Right lobe of liver (tissue), 6 donors: ENCODE data around the gene CAMKK1. TPM values are rescaled to one million over a fixed set of nuclear protein-coding genes. Genes with fewer than 3 reads are reported as not detected.

ENCODE experiments used
- ATAC-seq, 4 donors: fragments of 200-7000 bp; cut with Tn5 transposase; one replicate each; pipeline ENCODE4 v1.9.1; 2020; ENCODE audit warnings: mild to moderate bottlenecking in 4 of 4, moderate library complexity in 4 of 4
- DNase-seq, 3 donors: peaks; one replicate each; pipeline ENCODE4 v3.0.0-alpha.2; 2020
- H3K27ac ChIP-seq, 3 donors: fragments of 200-600 bp; one replicate each; pipeline ENCODE4 v1.8.0; 2022
- H3K27me3 ChIP-seq, 2 donors: fragments of 200-600 bp; one replicate each; pipeline ENCODE4 v1.8.0; 2022
- H3K36me3 ChIP-seq, 4 donors: fragments of 200-600 bp; sonication (generic) in 1 of 4; one replicate each; pipeline versions ENCODE4 v1.5.1 to v1.8.0; 2017 to 2022; ENCODE audit warnings: control low read depth in 1 of 4
- H3K4me1 ChIP-seq, 4 donors: fragments of 200-600 bp; sonication (generic) in 1 of 4; one replicate each; pipeline versions ENCODE4 v1.5.1 to v1.8.0; 2017 to 2022; ENCODE audit warnings: control low read depth in 1 of 4
- H3K4me3 ChIP-seq, 3 donors: fragments of 200-600 bp; one replicate each; pipeline ENCODE4 v1.8.0; 2022
- H3K9me3 ChIP-seq, 4 donors: fragments of 200-600 bp; sonication (generic) in 1 of 4; one replicate each; pipeline versions ENCODE4 v1.5.1 to v1.8.0; 2017 to 2022; ENCODE audit warnings: control low read depth in 1 of 4
- POLR2A ChIP-seq: fragments of 450-650 bp; IDR thresholded peaks from one replicate; pipeline ENCODE4 v1.6.1; 2017; ENCODE audit warnings: antibody characterized with exemption, mild to moderate bottlenecking
- WGBS: methylation state at CpG from one replicate; pipeline ENCODE4 v1.1.6; 2018; ENCODE audit warnings: low coverage, low lambda C conversion rate; ENCODE audit not compliant: insufficient coverage; ENCODE audit errors: missing lambda C conversion rate; 5-methylcytosine and 5-hydroxymethylcytosine counted together
- intact Hi-C, 2 donors: fragments of 100-400 bp; cut with DNase I; formaldehyde crosslinking; loops; one replicate each; pipeline versions ENCODE4 v1.11.2 to v1.14.1; 2022
- total RNA-seq, 6 experiments: library from RNA; depleted of rRNA in 2 of 6; stranded (reverse); fragments of >200 nt in 2 of 6; fragmentation: NEBNext Ultra II Directional in 3 of 6; extraction: Animal tissue kit (Norgen Biotek cat#: 25700) in 3 of 6; gene quantifications; one replicate each; pipeline versions ENCODE4 v1.1.0 to v1.2.4, GENCODE V29; 2016 to 2023
- TF ChIP-seq, protein P1 (sequence below), 4 donors: fragments of 200-600 bp in 3 of 4; fragments of 450-650 bp in 1 of 4; IDR thresholded peaks; one replicate each; pipeline versions ENCODE4 v1.5.1 to v1.8.0; 2016 to 2022; ENCODE audit warnings: antibody characterized with exemption in 4 of 4, mild to moderate bottlenecking in 2 of 4
- donor health status: DM: no; HTN: yes; CAD: no.
- donor health status: DM: no; HTN: no; CAD: no.
- donor health status: DM: no; HTN: no; CAD: no.
- donor health status: DM: no; HTN: yes; CAD: no.
- donor health status: DM: no; HTN: yes; CAD: no.

CAMKK1 gene
- total RNA-seq, 6 experiments from 2014 or later: 0.35 to 1.1 (median 0.47) TPM

DNA sequence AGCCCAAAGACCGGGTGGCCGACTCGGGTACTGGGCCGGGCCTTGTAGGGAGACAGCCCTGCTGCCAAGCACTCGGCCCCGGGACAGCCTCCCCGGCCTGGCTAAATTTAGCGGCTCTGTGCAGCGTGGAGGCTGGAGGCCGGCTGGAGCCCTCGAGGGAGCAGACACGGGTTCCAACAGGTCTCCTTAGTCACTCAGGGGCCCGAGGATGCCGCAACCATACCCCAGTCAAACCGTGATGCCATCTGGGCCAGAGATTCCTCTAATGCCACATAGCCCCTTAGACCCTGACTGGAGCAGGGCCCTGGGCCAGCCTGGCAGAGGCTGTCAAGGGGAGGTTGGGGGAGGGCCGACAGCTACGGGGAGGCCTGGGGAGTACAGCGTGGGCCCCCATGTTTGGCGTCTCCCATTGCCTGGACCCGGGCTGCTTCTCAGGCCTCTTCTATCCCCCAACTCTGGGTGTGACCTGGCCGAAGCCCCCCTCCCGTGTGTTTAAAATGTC is 26.3 kb upstream of the CAMKK1 start:
- no peak overlapping the region for H3K27ac ChIP-seq
- H3K27me3 ChIP-seq: no peaks in the 10 kb centered on the region
- ATAC-seq (no peak), DNase-seq (no peak)
- 75% methylated on average over 2 of the region's 22 CpGs for WGBS
- no peaks in the 10 kb centered on the region for H3K36me3 ChIP-seq
- H3K4me3 ChIP-seq: no peak overlapping the region
- intact Hi-C loops: no loop called here
- H3K9me3 ChIP-seq: no peaks in the 10 kb centered on the region
- TF ChIP-seq, protein P1, sequence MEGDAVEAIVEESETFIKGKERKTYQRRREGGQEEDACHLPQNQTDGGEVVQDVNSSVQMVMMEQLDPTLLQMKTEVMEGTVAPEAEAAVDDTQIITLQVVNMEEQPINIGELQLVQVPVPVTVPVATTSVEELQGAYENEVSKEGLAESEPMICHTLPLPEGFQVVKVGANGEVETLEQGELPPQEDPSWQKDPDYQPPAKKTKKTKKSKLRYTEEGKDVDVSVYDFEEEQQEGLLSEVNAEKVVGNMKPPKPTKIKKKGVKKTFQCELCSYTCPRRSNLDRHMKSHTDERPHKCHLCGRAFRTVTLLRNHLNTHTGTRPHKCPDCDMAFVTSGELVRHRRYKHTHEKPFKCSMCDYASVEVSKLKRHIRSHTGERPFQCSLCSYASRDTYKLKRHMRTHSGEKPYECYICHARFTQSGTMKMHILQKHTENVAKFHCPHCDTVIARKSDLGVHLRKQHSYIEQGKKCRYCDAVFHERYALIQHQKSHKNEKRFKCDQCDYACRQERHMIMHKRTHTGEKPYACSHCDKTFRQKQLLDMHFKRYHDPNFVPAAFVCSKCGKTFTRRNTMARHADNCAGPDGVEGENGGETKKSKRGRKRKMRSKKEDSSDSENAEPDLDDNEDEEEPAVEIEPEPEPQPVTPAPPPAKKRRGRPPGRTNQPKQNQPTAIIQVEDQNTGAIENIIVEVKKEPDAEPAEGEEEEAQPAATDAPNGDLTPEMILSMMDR (IDR thresholded peaks at IDR 0.05): no peak
- no peak for TF ChIP-seq POLR2A
- no peaks in the 10 kb centered on the region for H3K4me1 ChIP-seq

DNA sequence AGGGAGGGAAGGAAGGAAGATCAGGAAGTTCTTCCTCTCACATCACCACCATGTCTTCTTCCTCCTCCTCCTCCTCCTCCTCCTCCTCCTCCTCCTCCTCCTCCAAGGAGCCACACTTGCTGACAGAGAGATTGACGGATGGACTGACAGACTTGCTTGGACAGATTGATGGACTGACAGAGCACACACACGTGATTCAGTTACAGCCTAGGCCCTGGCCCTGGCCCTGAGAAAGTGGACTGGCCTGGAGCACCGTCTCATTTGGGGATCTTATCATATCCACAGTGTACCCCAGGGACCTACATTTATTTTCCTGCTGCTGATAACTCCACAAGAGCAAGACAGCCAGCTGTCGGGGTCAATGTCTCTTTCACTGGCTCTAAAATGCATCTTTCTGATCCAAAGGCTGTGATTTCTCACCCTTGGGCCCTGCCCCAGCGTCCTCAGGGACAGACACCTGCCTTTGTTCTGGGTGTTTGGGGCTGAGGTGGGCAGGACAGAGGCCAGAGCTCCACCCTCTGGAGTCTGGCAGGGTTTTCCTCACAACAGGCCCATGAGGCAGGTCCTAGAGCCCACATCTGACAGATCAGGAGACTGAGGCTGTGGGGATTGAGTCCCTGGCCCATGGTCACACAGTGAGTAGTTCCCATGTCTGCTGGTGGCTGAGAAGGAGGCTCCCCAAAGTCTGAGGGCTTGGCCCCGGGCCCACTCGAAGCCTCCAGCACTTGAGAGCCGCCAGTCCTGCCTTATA is 25.7 kb upstream of the CAMKK1 start:
- H3K36me3 ChIP-seq: no peaks in the 10 kb centered on the region
- no peaks in the 10 kb centered on the region for H3K4me1 ChIP-seq
- H3K27ac ChIP-seq: no peak overlapping the region
- ATAC-seq (no peak), DNase-seq (no peak)
- WGBS: 58% methylated on average over 5 of the region's 8 CpGs
- no peak overlapping the region for H3K4me3 ChIP-seq
- TF ChIP-seq, protein P1 (IDR thresholded peaks at IDR 0.05): no peak
- TF ChIP-seq POLR2A: no peak
- H3K9me3 ChIP-seq: no peaks in the 10 kb centered on the region
- H3K27me3 ChIP-seq: no peaks in the 10 kb centered on the region
- intact Hi-C loops: no loop called here

DNA sequence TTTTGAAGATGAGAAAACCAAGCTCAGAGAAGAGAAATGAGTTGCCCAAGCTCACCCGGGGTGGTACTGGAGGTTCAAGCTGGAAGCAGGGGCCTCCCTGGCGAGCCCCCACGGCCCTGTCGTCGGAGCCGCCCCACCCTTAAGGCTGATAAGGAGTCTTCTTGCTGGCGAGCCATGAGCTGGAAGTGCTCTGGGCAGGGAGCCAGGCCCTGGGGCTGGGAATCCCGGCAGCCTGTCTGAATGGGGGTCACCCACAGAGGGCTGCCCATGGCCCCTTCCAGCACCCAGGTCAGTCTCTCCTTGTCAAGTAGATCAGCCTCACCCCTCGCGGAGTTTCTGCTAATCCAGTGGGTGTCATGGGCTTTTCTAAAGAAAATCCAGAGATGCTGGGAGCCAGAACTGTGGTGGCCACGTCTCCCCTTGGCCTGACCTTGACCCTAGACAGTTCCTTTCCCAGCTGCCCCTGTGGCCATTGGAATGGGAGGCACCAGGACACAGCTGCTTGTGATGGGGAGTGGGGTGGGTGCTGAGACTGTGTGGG is 24.6 kb upstream of the CAMKK1 start:
- ATAC-seq: peak; percentile 4 to 37 (median 22)
- peak overlapping the region in 2 of 3 donors; percentile 43 for H3K27ac ChIP-seq
- intact Hi-C loops: no loop called here

DNA sequence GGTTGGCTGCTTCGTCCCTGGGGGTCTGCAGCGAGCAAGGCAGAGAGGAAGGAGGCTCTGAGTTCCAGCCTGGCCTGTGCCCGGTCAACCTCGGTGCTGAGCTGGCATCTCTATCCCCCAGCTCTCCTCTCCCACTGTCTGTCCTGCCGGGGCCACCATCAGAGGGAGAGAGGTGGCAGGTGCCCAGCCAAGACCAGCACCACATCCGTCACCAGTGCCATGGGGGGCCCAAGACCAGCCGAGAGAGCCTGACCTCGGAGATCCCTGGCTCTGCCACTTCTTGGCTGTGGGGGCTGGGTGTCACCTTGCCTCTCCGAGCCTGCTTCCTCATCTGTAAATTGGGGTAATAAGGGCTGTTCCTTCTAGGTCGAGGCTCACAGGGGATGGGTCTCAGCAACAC is 24.0 kb upstream of the CAMKK1 start:
- H3K4me1 ChIP-seq: no peaks in the 10 kb centered on the region
- peak in 1 of 4 donors; percentile 13 for ATAC-seq
- no peaks in the 10 kb centered on the region for H3K9me3 ChIP-seq
- TF ChIP-seq, protein P1 (IDR thresholded peaks at IDR 0.05): no peak
- TF ChIP-seq POLR2A: no peak
- H3K4me3 ChIP-seq: no peak overlapping the region
- no peaks in the 10 kb centered on the region for H3K36me3 ChIP-seq
- peak overlapping the region in 2 of 3 donors; percentile 43 for H3K27ac ChIP-seq
- WGBS: 60% methylated on average over 3 of the region's 10 CpGs
- intact Hi-C loops: no loop called here
- DNase-seq: no peak
- H3K27me3 ChIP-seq: no peaks in the 10 kb centered on the region

More for the DNA sequence above, 24.6 kb upstream of the CAMKK1 start:
- H3K9me3 ChIP-seq: no peaks in the 10 kb centered on the region
- no peak overlapping the region for H3K4me3 ChIP-seq
- no peaks in the 10 kb centered on the region for H3K27me3 ChIP-seq
- TF ChIP-seq POLR2A: no peak
- TF ChIP-seq, protein P1 (IDR thresholded peaks at IDR 0.05): no peak
- 28% methylated on average over 2 of the region's 11 CpGs for WGBS
- DNase-seq: peak in 2 of 3 donors; percentile 69 to 72
- no peaks in the 10 kb centered on the region for H3K4me1 ChIP-seq
- H3K36me3 ChIP-seq: no peaks in the 10 kb centered on the region
